ENCODE results near the gene CHD6.
A peak's percentile ranks its signal among the peaks of the same experiment; 100 is the strongest.

CHD6 gene

DNA sequence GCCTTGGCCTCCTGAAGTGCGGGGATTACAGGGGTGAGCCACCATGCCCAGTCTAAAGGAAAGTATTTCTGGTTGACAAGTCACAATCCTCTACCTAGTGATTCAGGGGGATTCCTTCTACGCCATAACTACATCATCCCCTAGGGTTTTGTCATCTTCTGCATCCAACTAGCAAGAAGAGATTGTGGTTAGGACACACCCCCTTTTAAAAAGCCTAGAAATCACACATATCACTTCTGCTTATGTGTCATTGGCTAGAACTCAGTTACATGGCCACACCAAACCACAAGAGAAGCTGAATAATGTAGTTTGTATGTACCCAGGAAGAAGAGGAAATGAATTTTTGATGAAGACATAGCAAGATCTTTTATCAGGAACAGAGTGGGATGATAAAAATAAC is 14.7 kb upstream of the CHD6 start:
- no peak overlapping the region for H3K4me3 ChIP-seq (replicated peaks in 1 of 2; ENCODE audit: low read depth in 2 of 2, low read length in 2 of 2)
- DNase-seq (ENCODE audit: low read depth in 2 of 2) = peak; percentile 38 to 85
- TF ChIP-seq, protein P1, sequence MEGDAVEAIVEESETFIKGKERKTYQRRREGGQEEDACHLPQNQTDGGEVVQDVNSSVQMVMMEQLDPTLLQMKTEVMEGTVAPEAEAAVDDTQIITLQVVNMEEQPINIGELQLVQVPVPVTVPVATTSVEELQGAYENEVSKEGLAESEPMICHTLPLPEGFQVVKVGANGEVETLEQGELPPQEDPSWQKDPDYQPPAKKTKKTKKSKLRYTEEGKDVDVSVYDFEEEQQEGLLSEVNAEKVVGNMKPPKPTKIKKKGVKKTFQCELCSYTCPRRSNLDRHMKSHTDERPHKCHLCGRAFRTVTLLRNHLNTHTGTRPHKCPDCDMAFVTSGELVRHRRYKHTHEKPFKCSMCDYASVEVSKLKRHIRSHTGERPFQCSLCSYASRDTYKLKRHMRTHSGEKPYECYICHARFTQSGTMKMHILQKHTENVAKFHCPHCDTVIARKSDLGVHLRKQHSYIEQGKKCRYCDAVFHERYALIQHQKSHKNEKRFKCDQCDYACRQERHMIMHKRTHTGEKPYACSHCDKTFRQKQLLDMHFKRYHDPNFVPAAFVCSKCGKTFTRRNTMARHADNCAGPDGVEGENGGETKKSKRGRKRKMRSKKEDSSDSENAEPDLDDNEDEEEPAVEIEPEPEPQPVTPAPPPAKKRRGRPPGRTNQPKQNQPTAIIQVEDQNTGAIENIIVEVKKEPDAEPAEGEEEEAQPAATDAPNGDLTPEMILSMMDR (IDR thresholded peaks at IDR 0.05; ENCODE audit: low read depth, low read length) = no peak

DNA sequence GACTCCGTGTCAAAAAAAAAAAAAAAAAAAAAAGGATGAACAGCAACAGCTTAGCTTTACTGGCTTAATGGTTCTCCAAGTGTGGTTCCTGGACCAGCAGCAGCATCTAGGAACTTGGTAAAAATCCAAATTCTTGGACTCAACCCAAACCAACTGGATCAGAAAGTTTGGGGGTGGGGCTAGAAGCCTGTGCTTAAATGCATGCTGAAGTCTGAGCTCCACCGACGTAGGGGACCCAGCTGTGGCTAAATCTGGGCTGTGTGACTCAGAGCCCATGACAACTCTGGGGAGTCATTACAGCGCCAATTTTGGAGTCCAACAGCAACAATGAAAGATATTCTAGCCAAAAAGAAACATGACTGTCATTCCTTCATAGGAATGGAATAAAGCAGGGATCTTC is 13.6 kb upstream of the CHD6 start:
- TF ChIP-seq, protein P1 (IDR thresholded peaks at IDR 0.05; ENCODE audit: low read depth, low read length) = no peak
- peak; percentile 57 to 81 for DNase-seq (ENCODE audit: low read depth in 2 of 2)
- no peak overlapping the region for H3K4me3 ChIP-seq (replicated peaks in 1 of 2; ENCODE audit: low read depth in 2 of 2, low read length in 2 of 2)

DNA sequence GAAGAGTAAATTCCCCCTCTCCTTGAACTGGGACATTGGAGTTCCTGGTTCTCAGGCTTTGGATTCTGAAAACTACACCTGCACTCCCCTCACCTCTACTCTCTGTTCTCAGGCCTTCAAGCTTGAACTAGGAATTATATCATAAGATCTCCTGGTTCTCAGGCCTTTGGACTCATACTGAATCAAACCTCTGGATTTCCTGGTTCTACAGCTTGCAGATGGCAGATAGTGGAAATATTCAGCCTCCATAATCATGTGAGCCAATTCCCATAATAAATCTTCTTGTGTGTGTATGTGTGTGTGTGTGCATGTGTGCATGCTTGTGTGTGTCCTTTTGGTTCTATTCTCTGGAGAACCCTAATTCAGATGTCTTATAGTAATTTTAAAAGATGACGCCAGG is 12.7 kb upstream of the CHD6 start:
- H3K4me3 ChIP-seq (replicated peaks in 1 of 2; ENCODE audit: low read depth in 2 of 2, low read length in 2 of 2) = no peak overlapping the region
- TF ChIP-seq, protein P1 (IDR thresholded peaks at IDR 0.05; ENCODE audit: low read depth, low read length) = no peak
- no peak for DNase-seq (ENCODE audit: low read depth in 2 of 2)

DNA sequence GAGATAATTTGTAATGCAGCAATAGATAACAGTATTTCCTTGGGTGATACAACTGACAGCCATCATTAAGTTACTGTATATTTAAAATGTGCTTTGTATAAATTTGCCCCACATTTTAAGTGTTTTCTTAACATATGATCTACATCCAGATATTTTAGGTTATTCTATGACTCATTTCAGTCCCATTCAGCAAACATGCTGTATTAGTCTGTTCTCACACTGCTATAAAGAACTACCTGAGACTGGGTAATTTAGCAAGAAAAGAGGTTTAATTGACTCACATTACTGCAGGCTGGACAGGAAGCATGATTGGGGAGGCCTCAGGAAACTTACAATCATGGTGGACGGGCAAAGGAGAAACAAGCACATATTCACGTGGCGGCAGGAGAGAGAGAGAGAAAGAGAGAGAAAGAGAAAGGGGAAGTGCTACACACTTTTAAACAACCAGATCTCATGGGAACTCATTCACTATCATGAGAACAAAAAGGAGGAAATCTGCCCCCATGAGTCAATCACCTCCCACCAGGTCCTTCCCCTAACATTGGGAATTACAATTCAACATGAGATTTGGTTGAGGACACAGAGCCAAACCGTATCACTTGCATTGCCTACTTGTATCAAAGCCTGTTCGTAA is 9.6 kb upstream of the CHD6 start:
- TF ChIP-seq, protein P1 (IDR thresholded peaks at IDR 0.05; ENCODE audit: low read depth, low read length) = no peak
- DNase-seq (ENCODE audit: low read depth in 2 of 2) = no peak
- no peak overlapping the region for H3K4me3 ChIP-seq (replicated peaks in 1 of 2; ENCODE audit: low read depth in 2 of 2, low read length in 2 of 2)

DNA sequence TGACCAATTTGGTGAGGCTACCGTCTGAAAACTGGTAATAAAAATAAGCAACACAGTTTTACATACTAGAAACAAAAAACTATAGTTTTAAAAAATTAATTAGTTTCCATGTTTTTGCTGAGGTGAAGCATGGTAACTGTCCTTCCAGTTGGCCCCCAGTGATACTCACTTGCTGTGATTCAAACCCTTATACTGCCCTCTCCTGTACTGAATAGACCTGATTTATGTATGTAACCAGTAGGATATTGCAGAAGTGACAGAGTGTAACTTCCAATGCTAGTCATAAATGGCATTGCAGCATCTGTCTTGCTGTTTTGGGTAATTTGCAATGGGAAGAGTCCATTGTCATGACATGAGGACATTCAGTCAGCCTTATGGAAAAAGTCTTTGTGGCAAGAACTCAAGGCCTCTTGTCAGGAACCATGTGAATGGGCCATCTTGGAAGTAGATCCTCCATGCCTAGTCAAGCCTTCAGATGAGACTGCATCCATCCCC is 8.9 kb upstream of the CHD6 start:
- no peak overlapping the region for H3K4me3 ChIP-seq (replicated peaks in 1 of 2; ENCODE audit: low read depth in 2 of 2, low read length in 2 of 2)
- DNase-seq (ENCODE audit: low read depth in 2 of 2) = no peak
- TF ChIP-seq, protein P1 (IDR thresholded peaks at IDR 0.05; ENCODE audit: low read depth, low read length) = no peak

DNA sequence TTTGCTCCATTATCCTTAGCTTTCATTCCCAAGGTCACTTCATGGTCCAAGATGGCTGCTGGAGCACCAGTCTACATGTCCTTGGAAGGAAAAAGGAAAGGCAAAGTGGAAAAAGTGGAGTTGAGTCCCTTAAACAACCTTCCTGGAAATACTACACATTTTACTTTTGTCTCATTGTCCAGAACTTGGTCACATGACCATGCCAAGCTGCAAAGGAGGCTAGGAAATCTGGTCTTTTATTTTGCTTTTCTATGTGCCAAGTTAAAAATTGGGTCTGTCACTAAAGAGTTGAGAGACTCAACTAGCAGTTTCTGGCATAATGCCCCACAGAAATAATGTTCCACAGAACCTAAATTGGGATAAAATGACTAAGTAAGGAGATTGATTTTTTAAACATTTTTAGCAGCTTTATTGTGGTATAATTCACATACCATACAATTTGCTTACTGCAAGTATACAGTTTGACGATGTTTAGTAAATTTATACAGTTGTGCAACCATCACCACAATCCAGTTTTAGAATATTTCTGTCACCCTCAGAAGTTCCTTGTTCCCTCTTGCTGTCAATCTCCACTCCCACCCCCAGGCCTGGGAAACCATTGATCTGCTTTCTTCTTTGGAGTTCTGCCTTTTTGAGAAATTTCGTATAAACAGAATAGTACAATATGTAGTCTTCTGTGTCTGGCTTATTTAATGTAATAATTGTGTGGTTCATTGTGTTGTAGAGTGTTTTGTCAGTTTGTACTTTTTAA is 5.6 kb upstream of the CHD6 start:
- DNase-seq (ENCODE audit: low read depth in 2 of 2) = no peak
- H3K4me3 ChIP-seq (replicated peaks in 1 of 2; ENCODE audit: low read depth in 2 of 2, low read length in 2 of 2) = no peak overlapping the region
- TF ChIP-seq, protein P1 (IDR thresholded peaks at IDR 0.05; ENCODE audit: low read depth, low read length) = no peak
